Mesenteric fat pad (tissue), 1 donor: Measurements from ENCODE around the gene CANT1. TPM values are rescaled to one million over a fixed set of nuclear protein-coding genes. Genes with fewer than 3 reads are reported as not detected.

ENCODE experiments used
- DNase-seq: peaks from one replicate; pipeline ENCODE4 v3.0.0-alpha.2; 2020; ENCODE audit warnings: low spot score
- total RNA-seq: library from RNA; stranded (reverse); fragmentation: NEBNext Ultra II Directional; extraction: Animal tissue kit (Norgen Biotek cat#: 25700); gene quantifications from one replicate; pipeline ENCODE4 v1.2.1, GENCODE V29; 2021
- donor health status: DM: yes; HTN: yes; CAD: no.

Gene CANT1
- total RNA-seq, 1 donor from 2014 or later, result 37.9 TPM

DNA sequence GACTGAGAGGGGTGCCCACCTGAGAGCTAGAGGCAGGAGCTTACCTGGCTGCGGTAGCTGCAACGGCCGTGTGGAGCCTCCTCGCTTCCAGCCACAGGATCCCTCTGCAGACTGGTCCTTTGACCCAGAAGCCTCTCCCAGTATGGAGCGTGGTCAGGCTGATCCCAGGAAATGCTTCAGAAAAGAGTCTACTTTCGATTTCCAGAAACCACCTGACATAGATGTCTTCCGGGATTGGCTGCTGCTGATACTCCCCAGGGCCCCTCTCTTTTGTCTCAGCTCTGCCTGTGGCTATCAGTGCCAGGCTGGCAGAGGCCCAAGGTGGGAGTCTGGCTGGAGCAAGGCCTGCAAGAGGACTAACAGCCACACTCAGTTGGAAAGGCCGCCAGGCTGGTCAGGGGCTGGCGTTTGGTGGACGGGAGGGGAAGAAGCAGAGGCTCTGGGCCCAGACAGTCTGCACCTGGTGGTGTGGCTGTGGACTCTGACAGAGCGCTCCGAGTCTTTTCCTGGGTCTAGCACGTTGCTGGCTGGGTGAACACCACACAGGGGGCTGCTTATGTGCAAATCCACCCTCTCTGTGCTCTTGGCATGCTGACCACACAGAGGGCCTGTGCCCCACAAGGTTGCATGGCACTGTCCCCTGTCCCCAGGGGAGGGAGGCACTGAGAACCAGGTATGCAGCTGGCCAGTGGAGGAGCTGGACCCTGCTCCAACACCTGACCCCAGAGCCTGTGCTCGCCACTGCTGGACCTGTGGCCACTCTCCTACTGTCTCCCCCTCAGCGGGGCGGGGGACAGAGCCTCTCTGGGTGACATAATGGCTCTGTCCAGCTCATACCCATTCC lies 29.6 kb downstream of the CANT1 start, which contains the start of gene LGALS3BP:
LGALS3BP (minus strand) TSS at position 144 of the 844 bp plus-strand sequence. CDS start 2,732 bp downstream, outside the sequence.
- no peak for DNase-seq

DNA sequence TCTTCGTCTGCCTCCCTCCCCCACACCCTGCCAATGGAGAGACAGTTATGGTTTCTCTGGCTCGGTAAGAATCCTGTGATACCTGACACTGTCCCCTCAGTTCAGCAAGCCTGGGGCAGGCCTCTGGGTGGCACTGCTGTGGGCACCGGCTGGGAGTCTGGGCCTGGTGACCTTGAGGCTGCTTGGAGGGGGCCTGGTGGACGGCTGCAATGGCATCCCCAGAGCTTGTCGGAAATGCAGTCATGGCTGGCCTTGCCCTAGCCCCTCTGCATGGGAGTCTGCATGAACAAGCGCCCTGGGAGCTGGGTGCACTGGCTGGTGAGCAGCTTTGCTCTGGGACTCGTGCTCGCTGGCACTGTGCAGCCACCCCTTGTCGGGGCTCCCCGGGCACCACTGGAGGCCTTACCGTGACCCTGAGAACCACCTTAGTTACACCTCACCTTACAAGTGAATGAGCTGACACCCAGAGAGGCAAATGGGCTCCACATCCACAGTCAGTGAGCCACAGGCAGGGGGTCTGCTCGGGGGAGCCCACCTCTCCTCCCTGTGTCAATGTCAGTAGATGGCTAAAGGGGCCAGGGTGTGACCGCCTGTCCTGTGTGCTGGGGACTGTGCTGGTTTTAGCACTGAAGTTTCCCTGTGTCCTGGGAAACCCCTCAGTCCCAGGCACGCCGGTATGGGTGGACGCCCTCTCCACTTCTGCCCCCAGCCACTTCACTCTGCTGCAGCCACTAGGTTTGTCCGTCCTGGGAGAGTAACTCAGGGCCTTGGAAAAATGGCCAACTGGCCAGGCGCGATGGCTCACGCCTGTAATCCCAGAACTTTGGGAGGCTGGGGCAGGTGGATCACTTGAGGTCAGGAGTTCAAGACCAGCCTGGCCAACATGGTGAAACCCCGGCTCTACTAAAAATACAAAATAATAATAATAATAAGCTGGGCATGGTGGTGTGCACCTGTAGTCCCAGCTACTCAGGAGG lies 31.3 kb downstream of the CANT1 start:
- DNase-seq, result no peak

DNA sequence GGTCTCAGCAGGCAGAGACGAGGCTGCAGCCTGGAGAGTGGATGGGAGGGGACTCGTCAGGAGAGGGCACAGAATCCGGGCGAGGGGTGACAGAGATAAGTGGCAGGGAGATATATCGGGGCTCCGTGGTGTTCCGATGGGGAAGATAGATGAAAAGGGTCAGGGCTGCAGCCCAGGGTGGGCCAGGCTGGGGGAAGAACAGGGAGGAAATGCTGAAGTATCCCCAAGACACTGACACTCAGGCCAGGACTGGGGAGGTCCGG lies 32.0 kb downstream of the CANT1 start:
- DNase-seq, result no peak

DNA sequence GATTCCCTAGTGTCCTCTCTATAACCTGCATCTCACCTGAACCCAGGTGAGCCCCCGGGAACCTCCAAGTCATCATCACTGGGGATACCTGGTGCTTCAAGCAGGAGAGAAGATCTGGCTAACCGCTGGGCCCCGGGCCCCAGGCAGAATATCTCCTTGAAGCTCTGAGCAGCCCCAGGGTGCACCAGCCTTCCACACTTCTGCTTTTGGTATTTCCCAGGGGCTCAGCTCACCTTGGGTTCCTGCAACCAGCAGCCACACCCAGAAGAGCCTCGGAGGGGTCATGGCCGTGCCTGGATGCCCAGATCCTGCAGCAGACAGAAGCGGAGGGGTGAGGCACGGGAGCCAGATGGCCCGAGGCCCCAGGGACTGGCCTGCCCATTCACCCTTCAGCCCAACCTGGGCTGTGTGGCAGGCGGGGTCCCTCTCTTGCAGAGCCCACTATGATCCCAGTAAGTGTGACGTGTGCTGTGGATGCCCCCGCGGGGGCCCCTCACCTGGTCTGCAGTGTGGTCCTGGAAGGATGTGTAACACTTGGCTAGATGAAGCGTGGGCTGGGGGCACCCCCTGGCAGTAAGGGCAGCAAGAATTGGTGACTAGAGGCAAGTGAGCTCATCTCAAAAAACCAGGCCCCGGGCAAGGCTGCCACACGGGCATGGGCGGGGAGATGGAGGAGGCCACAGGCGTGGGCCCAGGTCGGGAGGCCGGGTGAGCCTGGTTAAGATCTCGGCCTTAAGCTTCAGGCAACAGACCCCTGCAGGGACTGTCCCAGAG lies 32.5 kb downstream of the CANT1 start:
- DNase-seq, result no peak

DNA sequence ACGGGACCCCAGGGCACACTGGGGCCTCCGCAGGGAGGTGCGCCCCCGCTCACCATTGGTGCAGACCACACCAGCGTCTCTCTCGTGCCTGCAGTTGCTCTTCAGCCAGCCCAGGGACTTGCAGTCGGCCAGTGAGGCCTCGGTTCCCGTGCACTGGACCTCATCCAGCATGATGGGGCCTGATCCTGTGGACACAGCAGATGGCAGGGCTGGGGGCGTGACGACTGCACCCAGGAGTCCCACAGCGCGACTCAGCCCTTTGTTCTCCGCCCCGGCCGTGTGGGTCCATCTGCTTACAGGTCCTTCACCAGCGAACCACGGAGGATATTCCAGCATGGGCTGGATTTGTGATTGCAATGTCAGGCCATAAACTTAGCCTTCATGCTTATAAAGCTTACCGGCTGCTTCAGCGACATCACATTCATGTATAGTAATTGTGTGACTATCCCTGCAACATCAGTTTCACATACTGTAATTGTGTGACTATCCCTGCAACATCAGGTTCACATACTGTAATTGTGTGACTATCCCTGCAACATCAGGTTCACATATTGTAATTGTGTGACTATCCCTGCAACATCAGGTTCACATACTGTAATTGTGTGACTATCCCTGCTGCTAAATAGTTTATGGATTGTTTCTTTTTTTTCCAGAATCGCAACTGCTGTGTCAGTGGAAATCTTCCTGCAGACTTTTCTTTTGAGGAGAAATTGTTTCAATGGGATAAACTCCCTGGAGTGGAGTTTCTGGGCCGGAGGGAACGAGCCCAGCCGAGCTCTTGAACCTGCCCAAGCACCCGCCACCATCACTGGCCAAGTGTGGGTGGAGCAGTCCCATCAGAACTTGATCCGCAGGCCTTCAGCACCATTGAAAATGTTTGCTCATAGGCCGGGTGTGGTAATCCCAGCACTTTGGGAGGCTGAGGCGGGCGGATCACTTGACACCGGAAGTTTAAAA lies 34.7 kb downstream of the CANT1 start:
- DNase-seq, result no peak

DNA sequence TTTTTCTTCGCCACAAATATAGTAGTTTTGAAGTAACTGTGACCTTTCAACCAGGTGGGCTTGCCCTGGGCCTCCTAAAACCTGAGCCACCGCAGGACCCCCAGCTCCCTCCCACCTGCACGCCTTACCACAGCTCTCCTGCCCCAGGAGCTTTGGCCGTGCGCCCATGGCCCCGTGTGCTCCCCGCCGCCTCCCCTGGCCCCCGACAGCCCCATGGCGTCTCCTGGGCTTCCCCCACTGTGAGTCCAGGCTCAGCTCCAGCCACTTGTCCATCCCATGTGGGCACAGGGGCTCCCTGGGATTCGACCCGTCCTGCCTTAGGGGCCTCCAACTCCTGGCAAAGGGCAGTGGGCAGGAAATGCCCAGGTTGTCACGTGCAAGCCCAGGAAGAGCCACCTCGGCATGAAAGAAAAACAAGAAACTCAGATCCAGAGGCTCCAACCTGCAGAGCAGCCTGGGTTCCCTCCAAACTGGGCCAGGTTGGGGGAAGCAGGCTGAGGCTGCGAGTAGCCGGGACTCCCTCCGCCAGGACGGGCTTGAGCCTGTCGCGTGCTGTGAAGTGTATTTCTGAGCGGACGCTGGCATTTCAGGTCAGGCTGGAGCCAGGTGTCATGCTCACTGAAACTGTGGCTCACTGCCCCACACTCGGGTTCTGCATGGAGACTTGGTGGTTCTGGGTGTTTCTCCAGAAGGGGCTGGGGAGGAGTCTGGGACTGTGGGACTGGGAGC lies 35.6 kb downstream of the CANT1 start:
- no peak for DNase-seq

DNA sequence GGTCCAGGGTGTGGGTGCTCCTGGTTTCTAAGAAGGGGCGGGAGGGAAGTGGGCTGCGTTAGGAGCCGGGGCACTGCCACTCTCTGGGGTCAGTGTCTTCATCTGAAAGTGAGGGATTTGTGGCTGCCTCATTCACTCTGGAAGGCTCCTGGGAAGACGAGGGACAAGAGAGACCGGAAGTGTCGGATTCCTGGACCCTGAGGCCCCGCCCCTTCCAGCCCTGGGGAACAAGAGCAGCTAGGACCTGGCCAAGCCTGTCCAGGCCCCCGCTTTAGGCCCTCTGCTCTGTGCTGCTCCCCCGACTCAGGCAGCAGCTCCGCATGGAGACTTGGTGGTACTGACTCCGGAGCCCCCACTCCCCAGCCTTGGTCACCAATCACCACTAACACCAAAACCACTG lies 36.4 kb downstream of the CANT1 start:
- DNase-seq, result no peak

DNA sequence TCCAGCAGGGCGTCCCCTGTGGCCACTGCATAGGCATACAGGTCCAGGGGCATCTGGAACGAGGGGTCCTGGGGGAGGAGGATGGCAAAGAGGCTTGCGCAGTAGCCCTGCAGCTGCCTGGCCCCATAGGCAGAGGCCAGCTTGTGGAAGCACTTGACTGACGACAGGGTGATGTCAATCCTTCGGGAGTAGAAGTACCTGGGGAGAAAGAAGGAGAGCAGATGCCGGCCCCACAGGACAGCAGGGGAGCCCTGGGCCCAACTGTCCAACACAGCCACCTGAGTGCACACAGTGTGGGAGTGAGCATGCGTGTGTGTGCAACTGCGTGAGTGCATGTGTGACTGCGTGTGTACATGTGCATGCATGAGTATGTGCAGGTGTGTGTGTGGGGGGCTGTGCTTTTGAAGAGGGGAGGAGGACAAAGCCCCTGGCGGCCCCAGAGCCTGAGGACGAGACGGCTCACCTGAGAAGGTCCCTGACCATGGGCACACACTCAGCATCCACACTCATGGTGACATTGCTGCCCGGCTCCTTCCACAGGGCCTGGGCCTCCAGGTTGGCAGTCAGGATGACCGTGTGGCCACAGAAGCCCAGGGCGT lies 37.0 kb downstream of the CANT1 start:
- no peak for DNase-seq

DNA sequence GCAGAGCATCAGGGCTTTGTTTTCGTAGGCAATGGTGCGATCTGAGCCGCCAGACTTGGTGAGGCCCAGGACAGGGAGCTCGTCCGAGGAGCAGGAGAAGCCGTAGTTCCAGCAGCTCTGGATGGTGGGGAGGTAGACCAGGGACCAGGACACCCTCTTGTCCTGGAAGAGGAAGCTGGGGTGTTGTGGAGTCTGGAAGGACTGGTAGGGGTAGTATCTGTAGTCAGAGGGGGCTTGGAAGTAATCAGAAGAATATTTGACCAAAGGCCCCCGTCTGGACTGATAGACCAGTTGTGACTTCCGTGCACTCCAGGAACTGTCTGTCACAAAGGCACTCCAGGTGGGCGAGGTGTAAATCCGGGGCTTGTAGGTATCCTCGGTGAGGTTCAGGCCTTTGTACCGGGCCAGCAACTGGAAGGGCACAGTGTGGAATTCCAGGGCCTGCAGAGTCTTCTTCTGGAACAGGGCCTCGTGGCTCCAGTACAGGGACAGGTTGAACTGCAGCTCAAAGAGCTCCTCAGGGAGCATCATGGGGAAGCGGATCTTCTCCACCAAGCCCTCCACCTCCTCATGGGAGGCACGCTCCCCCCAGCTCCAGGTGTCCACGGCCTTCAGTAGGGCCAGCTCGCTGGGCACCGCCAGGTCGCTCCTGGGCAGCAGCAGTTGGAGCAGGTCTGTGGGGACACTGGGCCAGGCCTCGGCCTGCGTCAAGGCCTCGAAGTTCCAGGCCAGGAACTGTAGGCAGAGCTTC lies 37.6 kb downstream of the CANT1 start:
- no peak for DNase-seq

DNA sequence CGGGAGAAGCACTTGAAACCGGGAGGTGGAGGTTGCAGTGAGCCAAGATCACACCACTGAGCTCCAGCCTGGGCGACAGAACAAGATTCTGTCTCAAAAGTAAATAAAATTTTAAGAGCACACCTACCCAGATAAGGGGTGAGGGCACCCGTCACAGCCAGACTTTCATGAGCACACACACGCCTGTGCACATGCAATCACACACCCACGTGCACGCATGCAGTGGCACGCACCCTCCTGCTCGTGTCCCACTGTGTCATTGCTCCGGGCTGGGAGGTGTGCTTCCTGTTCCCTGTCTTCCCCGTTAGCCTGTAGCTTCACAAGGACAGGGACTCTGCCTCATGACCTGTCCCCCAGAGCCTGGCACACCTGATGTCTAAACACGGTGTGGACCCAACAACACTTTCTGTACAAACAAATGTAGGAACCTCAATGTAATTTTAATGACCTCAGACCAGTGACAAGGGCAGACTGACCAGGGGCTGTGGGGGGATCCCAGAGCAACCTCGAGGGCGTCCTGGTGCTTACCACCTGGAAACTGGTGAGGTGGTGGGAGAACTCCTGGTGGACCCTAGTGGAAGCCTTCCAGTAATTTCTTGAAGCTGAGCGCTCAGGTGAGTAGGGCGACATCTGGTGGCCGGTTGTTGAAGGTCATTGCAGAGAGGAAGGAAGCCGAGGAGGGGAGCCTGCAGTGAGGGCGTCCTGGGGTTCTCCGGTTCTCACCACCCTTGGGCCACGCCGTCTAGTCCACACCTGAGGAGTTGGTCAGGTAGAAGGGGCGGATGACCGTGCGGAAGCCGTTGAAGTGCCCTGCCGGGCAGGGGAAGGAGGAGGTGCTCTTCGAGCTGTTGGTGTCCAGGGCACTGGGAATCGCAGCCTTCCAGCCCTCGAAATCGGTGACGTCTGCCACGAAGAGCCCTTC lies 38.5 kb downstream of the CANT1 start:
- no peak for DNase-seq

DNA sequence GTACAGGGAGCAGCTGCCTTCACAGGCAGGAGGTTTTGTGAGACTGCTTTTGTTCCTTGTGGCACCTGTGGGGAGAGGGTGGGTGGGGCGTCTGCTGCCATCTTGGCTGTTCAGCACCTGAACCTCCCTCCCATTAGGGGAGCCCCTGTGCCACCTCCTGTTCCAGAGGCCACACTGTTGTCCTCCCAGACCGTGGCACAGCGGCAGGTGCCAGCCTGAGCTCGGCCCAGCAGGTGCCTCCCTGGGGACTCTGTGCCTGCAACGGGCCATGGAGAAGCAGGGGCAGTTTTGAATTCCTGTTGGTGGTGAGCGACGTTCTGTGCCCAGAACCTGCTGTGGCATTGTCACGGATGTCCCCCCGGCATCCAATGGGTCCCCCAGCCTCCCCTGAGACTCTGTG lies 39.7 kb downstream of the CANT1 start:
- no peak for DNase-seq

DNA sequence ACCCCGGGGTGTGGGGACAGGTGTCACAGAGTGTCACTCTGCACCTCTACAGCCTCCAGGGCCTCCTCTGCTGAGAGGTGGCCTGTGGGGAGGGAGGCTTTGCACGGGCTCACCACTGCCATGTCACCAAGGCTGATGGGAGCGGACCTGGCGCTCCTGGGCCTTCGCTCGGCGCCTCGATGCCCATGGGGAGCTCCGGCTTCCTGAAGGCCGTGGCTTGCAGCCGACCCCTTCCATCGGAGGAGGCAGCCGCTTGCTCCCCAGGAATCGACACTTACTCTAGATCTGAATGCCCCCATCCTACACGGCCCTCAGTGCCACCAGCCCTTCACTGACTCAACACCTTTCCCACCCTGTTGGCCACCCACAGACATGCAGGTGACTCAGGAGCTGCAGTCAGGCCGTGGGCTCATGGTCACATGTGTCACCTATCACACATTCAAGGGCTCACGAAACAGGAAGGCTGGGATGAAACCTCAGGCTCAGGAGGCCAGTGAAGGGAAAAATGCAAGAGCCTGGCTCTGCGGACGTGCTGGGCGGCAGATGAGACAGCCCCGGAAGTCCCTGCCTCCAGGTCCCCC lies 41.7 kb downstream of the CANT1 start:
- DNase-seq, result no peak

DNA sequence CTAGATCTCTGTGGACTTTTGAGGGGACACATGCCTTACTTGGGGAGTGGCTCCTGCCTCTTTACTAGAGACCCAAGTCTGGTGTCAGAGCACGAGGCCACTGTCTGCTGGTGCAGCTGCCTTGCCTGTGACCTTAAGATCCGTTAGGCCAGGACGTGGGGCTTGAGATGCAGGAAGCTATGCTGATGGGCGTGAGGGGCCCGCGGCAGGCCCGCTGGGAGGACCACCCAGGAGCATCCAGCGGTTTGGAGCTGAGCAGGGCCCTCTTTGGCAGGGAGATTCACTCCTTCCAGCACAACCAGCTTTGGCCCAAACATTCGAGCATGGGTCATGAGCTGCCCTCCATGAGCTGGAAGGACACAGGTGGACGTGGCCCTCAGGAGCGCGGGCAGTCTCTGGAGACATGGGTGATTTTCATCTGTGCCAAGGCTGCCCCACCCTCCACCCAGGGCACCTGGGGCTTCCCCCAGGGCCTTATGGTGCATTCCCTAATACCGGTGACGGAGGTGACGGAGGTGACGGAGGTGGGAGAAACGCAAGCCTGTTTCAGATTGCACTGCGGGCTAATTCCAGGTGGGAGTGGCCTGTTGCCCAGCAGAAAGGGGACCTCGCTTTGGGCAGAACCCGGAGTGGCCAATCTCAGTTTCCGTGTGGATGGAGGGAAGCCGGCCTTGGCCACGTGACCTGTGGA lies 42.5 kb downstream of the CANT1 start:
- DNase-seq, result no peak

DNA sequence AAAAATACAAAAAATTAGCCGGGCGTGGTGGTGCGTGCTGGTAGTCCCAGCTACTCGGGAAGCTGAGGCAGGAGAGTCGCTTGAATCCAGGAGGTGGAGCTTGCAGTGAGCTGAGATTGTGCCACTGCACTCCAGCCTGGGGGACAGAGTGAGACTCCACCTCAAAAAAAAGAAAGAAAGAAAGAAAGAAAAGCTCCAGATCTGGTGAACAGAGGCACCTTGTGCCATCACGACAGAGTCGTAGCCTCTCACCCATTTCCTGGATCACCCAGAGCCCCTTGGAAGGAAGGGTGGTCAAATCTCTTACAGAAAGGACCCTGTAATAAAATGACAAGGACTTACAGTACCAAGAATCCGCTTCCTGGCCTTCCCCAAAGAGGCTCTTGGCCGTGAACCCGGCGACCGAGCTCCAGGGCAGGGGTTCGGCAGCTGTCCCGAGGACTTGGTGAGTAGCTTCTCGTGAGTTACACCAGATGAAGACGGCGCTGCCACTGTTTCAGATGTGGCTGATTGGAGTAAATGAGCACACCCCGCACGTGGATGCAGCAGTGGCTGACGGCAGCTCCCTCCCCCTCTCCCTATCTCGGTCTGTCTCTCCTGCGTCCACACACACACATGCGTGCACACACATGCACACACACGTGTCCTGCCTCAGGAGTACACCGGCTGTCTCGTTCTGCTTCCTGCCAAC lies 43.3 kb downstream of the CANT1 start:
- DNase-seq, result no peak

DNA sequence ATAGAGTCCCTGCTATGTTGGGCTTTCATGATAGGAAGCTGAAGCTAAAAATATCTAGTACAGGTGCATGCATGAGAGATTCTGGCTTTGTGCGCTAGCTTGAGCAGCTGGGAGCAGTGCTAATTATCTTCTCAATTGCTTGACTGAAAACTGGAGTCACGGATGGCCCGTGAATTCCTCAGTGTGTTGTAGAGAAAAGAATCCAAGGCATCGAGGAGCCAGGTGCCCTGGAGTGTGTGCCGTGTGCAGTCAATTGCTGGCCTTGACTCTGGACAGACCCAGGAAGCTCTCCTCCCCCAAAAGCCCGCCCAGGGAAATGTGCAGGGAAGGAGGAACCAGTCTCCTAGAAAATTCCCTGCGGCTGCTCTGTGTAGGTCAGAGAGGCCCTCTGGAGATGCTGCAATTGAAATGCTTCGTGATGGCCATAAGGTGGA lies 44.1 kb downstream of the CANT1 start:
- no peak for DNase-seq

DNA sequence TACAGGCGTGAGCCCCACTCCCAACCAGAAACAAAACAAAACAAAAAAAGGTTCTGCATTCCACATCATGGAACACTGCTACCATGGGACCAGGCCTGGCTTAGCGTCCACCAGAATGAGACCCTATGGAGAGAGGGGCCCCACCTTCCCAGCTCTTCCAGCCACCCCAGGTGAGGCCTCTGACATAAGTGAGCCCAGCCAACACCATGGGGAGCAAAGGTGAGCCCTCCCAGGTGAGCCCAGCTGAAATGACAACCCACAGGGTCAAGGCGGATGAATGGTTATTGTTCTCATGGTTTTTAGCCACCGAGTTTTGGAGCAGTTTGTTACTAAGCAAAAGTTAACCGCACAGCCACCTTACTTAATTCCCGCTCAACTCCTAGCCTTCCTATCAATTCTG lies 46.2 kb downstream of the CANT1 start:
- DNase-seq, result no peak
